ENCODE data around the gene ITGAL. TPM values are rescaled to one million over a fixed set of nuclear protein-coding genes. Genes with fewer than 3 reads are reported as not detected.

Gene ITGAL
- total and polyA plus RNA-seq, 2 donors (not counting 3 experiments of a cell fraction or from before 2014, with no cell fraction given), result not detected

GRCh38 chr16:30458561-30459394 is 13.8 kb upstream of the ITGAL start:
- FAIRE-seq, result no peak
- no peak overlapping the region for H2AFZ ChIP-seq (ENCODE audit: low read depth, low read length)

More at GRCh38 chr16:30458561-30459394, 13.8 kb upstream of the ITGAL start:
- Histone ChIP-seq H3K9me1 (replicated peaks; ENCODE audit: control insufficient read depth, extremely low read depth, insufficient read depth, low read length) (no peaks in the 10 kb centered on the region), H3K27ac (ENCODE audit: insufficient read depth, low read depth, low read length) (no peak overlapping the region), H4K20me1 (replicated peaks; ENCODE audit: control insufficient read depth, extremely low read depth, insufficient read depth, low read length) (no peaks in the 10 kb centered on the region), H3K36me3 (ENCODE audit: control insufficient read depth in 2 of 2, extremely low read depth in 1 of 2, insufficient read depth in 2 of 2, low read length in 2 of 2) (no peaks in the 10 kb centered on the region), H3K27me3 (ENCODE audit: control insufficient read depth in 2 of 2, insufficient read depth in 2 of 2, low read length in 2 of 2) (peaks cover 0 to 5% of the 10 kb centered on the region in 2 experiments), H3K9me3 (replicated peaks; ENCODE audit: control insufficient read depth, insufficient read depth, low read length) (no peaks in the 10 kb centered on the region), H3K4me2 (ENCODE audit: insufficient read depth, low read length) (no peak overlapping the region), H3K4me3 (replicated peaks in 1 of 3; ENCODE audit: insufficient read depth in 1 of 3, low read depth in 1 of 3, low read length in 3 of 3) (no peak overlapping the region), H3K9ac (replicated peaks; ENCODE audit: extremely low read depth, insufficient read depth, low read length) (no peak overlapping the region), H3K79me2 (ENCODE audit: control insufficient read depth, insufficient read depth, low read length) (no peaks in the 10 kb centered on the region), H3K4me1 (ENCODE audit: control insufficient read depth, extremely low read depth, insufficient read depth, low read length) (no peaks in the 10 kb centered on the region)
- TF ChIP-seq POLR2A (IDR thresholded peaks at IDR 0.05; ENCODE audit: low read depth, low read length) (no peak), JUN (IDR thresholded peaks at IDR 0.05; ENCODE audit: borderline replicate concordance, insufficient read depth, insufficient read length, low read depth) (no peak), MYC (IDR thresholded peaks at IDR 0.05; ENCODE audit: low read depth, low read length) (no peak), GATA2 (IDR thresholded peaks at IDR 0.05; ENCODE audit: insufficient read depth, insufficient read length, low read depth, low read length) (no peak), POLR2AphosphoS5 (IDR thresholded peaks at IDR 0.05; ENCODE audit: insufficient read depth, low read depth, low read length) (no peak), EZH2 (IDR thresholded peaks at IDR 0.05; ENCODE audit: borderline replicate concordance, low read depth, low read length, severe bottlenecking) (no peak), FOS (IDR thresholded peaks at IDR 0.05; ENCODE audit: borderline replicate concordance, insufficient read depth, low read length) (no peak), MAX (IDR thresholded peaks at IDR 0.05; ENCODE audit: insufficient read depth, insufficient read length) (no peak), CTCF (IDR thresholded peaks at IDR 0.05; ENCODE audit: extremely low read depth in 1 of 2, insufficient read depth in 1 of 2, low read depth in 1 of 2, low read length in 2 of 2) (no peak)
- intact Hi-C loops (cut with micrococcal nuclease), result loop anchor here (5.0 kb wide), 1 partner anchor 59 kb away; no protein-coding TSS in a partner anchor
- BruUV-seq (replicated peaks), result no TSS peak
- dilution Hi-C loops (cut with MboI; ENCODE audit: extremely low pct_ligation_motif_present, low sequenced_read_pairs), result no loop called here
- ChIA-PET POLR2A (interaction anchor here (0.7 kb wide), 1 partner anchor 60 kb away, joined by 3 read pairs; no protein-coding TSS in a partner anchor), CTCF (no interaction called here)
- DNase-seq (ENCODE audit: low read depth, low spot score), result no peak

All from endothelial cell of umbilical vein (primary cell).